Kidney (tissue), 14 donors: ENCODE data around the gene COX7A2. TPM values are rescaled to one million over a fixed set of nuclear protein-coding genes. Genes with fewer than 3 reads are reported as not detected.

Experiments
- DNase-seq, 5 donors: peaks; one replicate each; pipeline ENCODE4 v3.0.0-alpha.2; 2013 to 2020
- FAIRE-seq: peaks from 2 replicates; lab custom pipeline; 2012; peaks lifted over from hg19 to GRCh38; lab: Jason Lieb, UNC
- H3K27ac ChIP-seq, 2 donors: one replicate each; pipeline ENCODE4 v1.7.0; 2013; ENCODE audit warnings: low read depth in 2 of 2, low read length in 2 of 2, inconsistent platforms in 1 of 2
- H3K27me3 ChIP-seq: one replicate; pipeline ENCODE4 v1.7.1; 2013; ENCODE audit warnings: low read length, inconsistent platforms; ENCODE audit not compliant: control insufficient read depth, insufficient read depth
- H3K36me3 ChIP-seq, 3 donors: one replicate each; pipeline versions ENCODE4 v1.7.0 to v1.7.1; 2013; ENCODE audit warnings: low read length in 3 of 3, control low read depth in 1 of 3, inconsistent platforms in 1 of 3; ENCODE audit not compliant: insufficient read depth in 3 of 3, control insufficient read depth in 2 of 3
- H3K4me1 ChIP-seq, 3 donors: one replicate each; pipeline versions ENCODE4 v1.7.0 to v1.7.1; 2013; ENCODE audit warnings: low read length in 3 of 3, inconsistent platforms in 1 of 3, low read depth in 1 of 3; ENCODE audit not compliant: control insufficient read depth in 2 of 3, insufficient read depth in 2 of 3
- H3K4me3 ChIP-seq, 3 donors: one replicate each; pipeline versions ENCODE4 v1.7.0 to v1.8.1; 2013; ENCODE audit warnings: low read length in 3 of 3, control low read depth in 1 of 3, inconsistent platforms in 1 of 3
- H3K9ac ChIP-seq, 3 donors: one replicate each; pipeline versions ENCODE4 v1.7.0 to v1.7.1; 2013; ENCODE audit warnings: low read length in 3 of 3, control low read depth in 1 of 3, inconsistent platforms in 1 of 3
- H3K9me3 ChIP-seq, 3 donors: one replicate each; pipeline versions ENCODE4 v1.7.0 to v1.7.1; 2013; ENCODE audit warnings: low read length in 3 of 3, control low read depth in 1 of 3, inconsistent platforms in 1 of 3; ENCODE audit not compliant: control insufficient read depth in 2 of 3, insufficient read depth in 1 of 3
- intact Hi-C: fragments of 100-400 bp; cut with DNase I; formaldehyde crosslinking; loops from one replicate; pipeline ENCODE4 v1.11.1; 2022
- polyA plus RNA-seq: library from polyadenylated mRNA; stranded (reverse); fragments of 350-450 nt; fragmentation: Illumina TruSeq; extraction: RNeasy Lipid Tissue Mini Kit (QIAGEN cat#74804); gene quantifications from one replicate; pipeline ENCODE4 v1.2.3, GENCODE V29; 2014; ENCODE audit warnings: low read depth, low replicate concordance; ENCODE audit not compliant: insufficient read depth
- total RNA-seq: library from RNA; stranded (reverse); fragmentation: NEBNext Ultra II Directional; extraction: Animal tissue kit (Norgen Biotek cat#: 25700); gene quantifications from one replicate; pipeline ENCODE4 v1.2.1, GENCODE V29; 2021
- TF ChIP-seq, protein P1 (sequence below): IDR thresholded peaks from 3 replicates; pipeline ENCODE4 v1.5.1; 2012; ENCODE audit warnings: mild to moderate bottlenecking, moderate library complexity, borderline replicate concordance; ENCODE audit not compliant: insufficient read depth; ENCODE audit errors: extremely low read depth
- donor health status: control.
- donor health status: control.
- donor health status: control.
- donor health status: control.
- donor health status: control.
- donor health status: DM: yes; HTN: yes; CAD: no.
- donor health status: Normal renal cell carcinoma (clear cell type).

COX7A2 gene
- total and polyA plus RNA-seq, 2 donors from 2014 or later = 315 to 812 TPM

DNA sequence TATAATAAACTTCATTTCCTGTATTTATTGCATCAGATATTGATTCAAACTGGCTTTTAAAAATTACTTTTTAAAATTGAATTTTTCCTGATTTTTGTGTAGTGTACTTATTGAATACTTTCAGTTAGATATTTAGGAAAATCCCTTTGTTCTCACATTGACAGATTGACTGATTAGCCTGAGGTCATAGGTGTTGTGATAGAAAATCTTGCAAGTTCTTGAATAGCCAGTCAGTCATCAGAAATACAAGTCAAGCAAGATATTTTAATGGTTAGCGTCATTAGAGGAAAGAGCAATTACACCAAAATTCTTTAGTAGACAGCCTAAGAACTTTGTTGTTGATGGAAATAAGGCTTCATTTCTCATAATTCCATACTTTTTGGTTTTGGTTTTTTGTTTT, 44.4 kb upstream of the COX7A2 start:
- H3K27ac ChIP-seq = no peak overlapping the region
- intact Hi-C loops = no loop called here
- TF ChIP-seq, protein P1, sequence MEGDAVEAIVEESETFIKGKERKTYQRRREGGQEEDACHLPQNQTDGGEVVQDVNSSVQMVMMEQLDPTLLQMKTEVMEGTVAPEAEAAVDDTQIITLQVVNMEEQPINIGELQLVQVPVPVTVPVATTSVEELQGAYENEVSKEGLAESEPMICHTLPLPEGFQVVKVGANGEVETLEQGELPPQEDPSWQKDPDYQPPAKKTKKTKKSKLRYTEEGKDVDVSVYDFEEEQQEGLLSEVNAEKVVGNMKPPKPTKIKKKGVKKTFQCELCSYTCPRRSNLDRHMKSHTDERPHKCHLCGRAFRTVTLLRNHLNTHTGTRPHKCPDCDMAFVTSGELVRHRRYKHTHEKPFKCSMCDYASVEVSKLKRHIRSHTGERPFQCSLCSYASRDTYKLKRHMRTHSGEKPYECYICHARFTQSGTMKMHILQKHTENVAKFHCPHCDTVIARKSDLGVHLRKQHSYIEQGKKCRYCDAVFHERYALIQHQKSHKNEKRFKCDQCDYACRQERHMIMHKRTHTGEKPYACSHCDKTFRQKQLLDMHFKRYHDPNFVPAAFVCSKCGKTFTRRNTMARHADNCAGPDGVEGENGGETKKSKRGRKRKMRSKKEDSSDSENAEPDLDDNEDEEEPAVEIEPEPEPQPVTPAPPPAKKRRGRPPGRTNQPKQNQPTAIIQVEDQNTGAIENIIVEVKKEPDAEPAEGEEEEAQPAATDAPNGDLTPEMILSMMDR = no peak
- no peak overlapping the region for H3K4me3 ChIP-seq
- DNase-seq (no peak), FAIRE-seq (no peak)
- H3K4me1 ChIP-seq = no peaks in the 10 kb centered on the region
- H3K9me3 ChIP-seq = no peaks in the 10 kb centered on the region
- H3K36me3 ChIP-seq = no peaks in the 10 kb centered on the region
- no peak overlapping the region for H3K9ac ChIP-seq
- no peaks in the 10 kb centered on the region for H3K27me3 ChIP-seq

DNA sequence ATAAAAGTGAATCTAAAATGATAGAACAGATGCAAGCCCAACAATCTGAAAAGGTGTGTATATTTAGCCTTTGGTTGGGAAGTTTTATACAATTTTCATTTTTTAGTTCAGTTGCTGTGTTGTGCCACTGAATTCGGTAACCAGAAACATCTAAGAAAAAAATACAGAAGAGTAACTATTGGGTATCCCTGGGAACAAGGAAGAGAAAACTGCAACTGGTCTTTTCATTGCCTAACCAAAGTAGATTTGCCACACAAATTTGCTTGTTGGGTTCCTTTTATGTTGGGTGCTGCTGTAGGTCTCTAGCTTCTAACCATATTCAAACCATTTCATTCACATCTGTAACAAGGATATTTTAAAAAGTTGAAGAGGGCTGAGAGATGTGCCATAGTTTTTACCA, 43.8 kb upstream of the COX7A2 start:
- Histone ChIP-seq H3K9ac (no peak overlapping the region), H3K27me3 (no peaks in the 10 kb centered on the region), H3K4me3 (no peak overlapping the region), H3K36me3 (no peaks in the 10 kb centered on the region), H3K4me1 (peaks cover 0 to 5% (median 0%) of the 10 kb centered on the region in 3 donors), H3K27ac (no peak overlapping the region), H3K9me3 (no peaks in the 10 kb centered on the region)
- intact Hi-C loops = no loop called here
- FAIRE-seq (no peak), DNase-seq (no peak)
- TF ChIP-seq, protein P1 = no peak

DNA sequence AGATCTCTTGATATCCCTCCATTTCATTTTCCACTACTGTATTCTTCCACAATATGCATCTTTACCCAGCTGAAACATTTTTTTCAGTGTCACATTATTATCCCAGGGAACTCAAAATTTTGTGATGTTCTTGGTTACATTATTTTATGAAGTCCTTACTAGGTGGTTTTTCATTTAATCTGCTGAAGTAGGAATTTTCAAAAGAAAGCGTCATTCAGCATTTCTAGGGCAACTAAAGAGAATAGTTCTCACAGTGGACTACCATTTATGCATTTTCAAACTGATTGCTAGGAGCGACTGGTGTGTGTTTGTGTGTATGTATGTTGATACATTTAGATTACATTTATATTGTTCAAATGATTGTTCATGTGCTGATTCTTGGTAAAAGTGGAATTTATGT, 43.4 kb upstream of the COX7A2 start:
- FAIRE-seq = no peak

DNA sequence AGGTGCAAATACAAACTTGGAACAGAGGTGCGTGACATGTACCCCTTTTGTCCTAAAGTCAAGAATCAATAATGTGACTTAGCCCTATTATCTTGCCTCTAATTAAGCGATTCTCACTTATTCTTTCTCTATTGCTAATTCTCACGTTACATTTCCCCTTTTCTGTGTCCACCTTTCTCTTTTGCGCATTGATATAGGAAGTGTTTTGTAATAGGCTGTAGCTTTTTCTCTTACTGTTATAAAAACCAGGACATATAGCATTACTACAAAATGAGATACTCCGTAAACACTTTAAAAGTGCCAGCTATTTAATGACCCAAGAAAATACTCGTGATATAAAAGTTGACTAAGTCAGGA, 41.7 kb upstream of the COX7A2 start:
- Histone ChIP-seq H3K9ac (peak overlapping the region; percentile 71 to 95 (median 93)), H3K4me3 (peak overlapping the region; percentile 92 to 99 (median 98)), H3K27ac (peak overlapping the region; percentile 18 to 78), H3K27me3 (no peaks in the 10 kb centered on the region), H3K36me3 (no peaks in the 10 kb centered on the region), H3K4me1 (peaks cover 0 to 5% (median 3%) of the 10 kb centered on the region in 3 donors), H3K9me3 (no peaks in the 10 kb centered on the region)
- TF ChIP-seq, protein P1 = no peak
- DNase-seq (no peak), FAIRE-seq (no peak)
- intact Hi-C loops = no loop called here

More for the DNA sequence above, 43.4 kb upstream of the COX7A2 start:
- Histone ChIP-seq H3K4me1 (peaks cover 0 to 5% (median 0%) of the 10 kb centered on the region in 3 donors), H3K27me3 (no peaks in the 10 kb centered on the region), H3K36me3 (no peaks in the 10 kb centered on the region), H3K9ac (no peak overlapping the region), H3K4me3 (no peak overlapping the region), H3K27ac (no peak overlapping the region), H3K9me3 (no peaks in the 10 kb centered on the region)
- no peak for DNase-seq
- TF ChIP-seq, protein P1 = no peak
- intact Hi-C loops = no loop called here
